GM12801 (cell line): ENCODE measurements around the gene TRAF5.

Experiments used
- TF ChIP-seq, protein P1 (sequence below): IDR thresholded peaks from one replicate; pipeline ENCODE4 v1.5.1; 2011; ENCODE audit warnings: control low read depth; ENCODE audit not compliant: insufficient read length; ENCODE audit errors: extremely low read depth

The TRAF5 gene

DNA sequence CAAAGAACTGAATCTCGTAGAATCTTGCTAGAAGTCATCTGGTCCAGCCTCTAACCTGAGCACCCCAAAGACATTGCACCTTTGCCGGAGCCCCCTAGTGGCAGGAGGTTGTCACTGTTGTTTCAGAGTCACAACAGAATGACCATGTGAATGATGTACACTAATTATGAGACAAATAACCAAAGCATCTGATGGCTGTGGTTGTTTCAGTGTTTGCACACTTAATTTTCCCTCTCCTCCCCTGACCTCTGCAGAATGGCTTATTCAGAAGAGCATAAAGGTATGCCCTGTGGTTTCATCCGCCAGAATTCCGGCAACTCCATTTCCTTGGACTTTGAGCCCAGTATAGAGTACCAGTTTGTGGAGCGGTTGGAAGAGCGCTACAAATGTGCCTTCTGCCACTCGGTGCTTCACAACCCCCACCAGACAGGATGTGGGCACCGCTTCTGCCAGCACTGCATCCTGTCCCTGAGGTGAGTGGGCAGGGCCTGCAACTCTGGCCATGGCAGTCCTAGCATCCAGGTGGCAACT lies 26.4 kb downstream of the TRAF5 start:
- TF ChIP-seq, protein P1, sequence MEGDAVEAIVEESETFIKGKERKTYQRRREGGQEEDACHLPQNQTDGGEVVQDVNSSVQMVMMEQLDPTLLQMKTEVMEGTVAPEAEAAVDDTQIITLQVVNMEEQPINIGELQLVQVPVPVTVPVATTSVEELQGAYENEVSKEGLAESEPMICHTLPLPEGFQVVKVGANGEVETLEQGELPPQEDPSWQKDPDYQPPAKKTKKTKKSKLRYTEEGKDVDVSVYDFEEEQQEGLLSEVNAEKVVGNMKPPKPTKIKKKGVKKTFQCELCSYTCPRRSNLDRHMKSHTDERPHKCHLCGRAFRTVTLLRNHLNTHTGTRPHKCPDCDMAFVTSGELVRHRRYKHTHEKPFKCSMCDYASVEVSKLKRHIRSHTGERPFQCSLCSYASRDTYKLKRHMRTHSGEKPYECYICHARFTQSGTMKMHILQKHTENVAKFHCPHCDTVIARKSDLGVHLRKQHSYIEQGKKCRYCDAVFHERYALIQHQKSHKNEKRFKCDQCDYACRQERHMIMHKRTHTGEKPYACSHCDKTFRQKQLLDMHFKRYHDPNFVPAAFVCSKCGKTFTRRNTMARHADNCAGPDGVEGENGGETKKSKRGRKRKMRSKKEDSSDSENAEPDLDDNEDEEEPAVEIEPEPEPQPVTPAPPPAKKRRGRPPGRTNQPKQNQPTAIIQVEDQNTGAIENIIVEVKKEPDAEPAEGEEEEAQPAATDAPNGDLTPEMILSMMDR: no peak

DNA sequence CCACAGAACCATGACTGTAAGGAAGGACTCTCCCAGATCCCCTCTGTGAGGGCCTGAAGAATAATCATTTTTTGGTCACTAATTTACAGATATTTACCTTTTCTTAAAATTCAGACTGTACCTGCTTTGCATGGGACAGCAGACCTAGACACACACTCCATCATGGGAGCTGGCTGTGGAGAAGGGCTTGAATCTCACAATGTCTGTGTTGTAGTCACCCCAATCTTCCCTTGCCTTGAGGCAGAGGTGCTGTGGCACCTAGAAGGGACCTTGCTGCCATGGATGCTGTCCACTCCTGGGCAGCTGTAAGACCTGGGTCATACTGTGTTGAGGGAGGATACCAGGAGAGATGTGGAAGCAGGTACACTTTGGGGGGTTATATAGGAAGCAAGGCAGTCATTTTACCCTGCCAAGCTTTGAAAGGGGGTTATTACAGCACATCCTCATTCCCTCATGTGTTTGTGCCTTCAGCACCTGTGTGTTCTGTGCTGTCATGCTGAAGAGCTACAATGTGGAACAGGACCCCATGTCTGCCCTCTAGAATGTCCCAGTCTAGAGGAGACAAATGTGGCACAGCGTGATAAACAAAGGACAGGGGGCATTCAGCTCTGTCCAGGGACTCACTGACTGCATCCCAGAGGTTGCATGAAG lies 27.1 kb downstream of the TRAF5 start:
- TF ChIP-seq, protein P1: no peak

DNA sequence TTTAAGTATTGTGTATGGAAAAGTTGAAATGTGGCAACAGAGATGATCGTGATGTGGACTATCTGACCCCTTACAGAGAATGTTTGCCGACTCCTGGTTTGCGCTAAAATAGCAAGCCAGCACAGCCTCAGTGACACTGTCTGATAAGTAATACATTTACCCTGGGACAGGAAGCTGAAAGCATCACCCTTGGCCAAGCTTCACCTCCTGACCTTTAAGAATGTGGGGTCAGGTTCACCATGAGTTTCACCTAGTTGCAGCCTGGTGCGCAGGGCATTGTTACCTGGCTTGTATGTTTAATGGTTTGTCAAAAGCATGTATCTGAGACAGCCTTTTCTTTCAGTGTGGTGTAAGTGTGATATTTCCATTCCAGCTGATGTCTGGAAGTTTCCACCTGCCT lies 29.2 kb downstream of the TRAF5 start:
- TF ChIP-seq, protein P1: no peak

DNA sequence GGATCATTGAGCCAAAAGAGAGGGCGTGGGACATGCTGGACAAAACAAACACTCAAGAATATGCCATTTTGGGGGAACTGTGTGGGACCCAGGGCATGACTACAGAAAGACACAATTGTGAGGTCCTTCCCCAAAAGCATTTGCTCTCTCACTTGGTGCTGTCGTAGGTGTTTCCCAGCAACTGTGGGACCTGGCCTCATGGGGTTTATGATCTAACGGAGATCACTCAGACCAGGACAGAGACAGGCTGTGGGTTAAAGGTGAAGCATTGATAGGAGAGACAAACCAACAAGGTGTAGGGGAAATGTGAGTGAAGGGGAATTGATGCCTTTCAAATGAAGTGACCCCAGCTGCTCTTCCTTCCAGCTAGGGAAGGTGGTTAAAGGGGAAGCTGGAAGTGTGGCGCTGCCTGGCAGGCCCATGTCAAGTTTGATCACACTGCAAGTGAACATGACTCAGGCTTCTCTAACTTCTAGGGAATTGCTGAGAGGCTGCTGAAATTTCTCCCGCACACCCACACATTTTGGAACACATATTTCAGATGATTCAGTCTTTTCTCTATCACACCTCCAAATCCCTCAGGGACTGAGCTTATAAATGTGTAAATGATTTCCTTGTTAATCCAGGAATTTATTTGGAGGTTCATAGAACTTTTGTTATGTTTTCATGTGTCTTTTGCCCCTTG lies 30.2 kb downstream of the TRAF5 start:
- TF ChIP-seq, protein P1: no peak

DNA sequence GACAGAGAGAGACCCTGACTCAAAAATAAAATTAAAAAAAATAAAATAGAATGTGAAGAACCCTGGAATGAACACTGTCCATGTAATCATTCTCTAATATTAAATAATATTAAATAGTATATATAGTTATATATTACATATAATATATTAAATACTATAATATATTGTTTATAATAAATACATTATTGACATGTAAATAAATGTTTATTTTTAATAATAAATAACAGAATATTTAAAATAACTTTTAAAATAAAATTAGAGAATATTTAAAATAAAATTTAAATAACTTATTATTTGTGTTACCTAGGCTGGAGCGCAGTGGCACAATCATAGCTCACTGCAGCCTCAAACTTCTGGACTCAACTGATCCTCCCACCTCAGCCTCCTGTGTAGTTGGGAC lies 32.1 kb downstream of the TRAF5 start:
- TF ChIP-seq, protein P1: no peak

DNA sequence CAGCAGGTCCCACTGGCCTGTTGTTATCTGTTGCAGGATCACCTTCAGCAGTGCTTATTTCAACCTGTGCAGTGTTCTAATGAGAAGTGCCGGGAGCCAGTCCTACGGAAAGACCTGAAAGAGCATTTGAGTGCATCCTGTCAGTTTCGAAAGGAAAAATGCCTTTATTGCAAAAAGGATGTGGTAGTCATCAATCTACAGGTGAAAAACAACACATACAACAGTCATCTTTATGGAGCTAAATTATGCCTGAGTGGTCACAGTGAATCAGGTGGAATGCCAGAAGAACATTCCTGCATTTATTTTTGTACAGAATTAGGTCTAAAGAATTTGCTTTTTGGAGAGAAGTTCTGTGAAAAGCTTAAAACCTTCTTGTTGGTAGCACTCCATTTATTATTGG lies 33.2 kb downstream of the TRAF5 start:
- TF ChIP-seq, protein P1: no peak

DNA sequence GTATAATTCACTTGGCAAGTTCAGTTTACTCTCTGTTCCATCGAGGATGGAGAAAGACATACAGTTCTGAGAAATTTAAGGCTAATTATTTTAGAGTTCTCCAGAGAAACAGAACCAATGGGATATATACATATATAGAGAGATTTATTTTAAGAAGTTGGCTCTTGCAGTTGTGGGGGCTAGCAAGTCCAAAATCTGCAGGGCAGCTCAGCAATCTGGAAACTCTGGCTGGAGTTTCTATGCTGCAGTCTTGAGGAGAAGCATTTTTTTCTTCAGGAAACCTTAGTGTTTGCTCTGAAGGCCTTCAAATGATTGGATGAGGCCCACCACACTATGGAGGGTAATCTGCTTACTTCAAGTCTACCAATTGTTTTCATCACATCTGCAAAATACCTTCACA lies 34.6 kb downstream of the TRAF5 start:
- TF ChIP-seq, protein P1: no peak
